ENCODE results near the gene ARHGAP36. TPM values are rescaled to one million over a fixed set of nuclear protein-coding genes. Genes with fewer than 3 reads are reported as not detected.

Gene ARHGAP36, protein sequence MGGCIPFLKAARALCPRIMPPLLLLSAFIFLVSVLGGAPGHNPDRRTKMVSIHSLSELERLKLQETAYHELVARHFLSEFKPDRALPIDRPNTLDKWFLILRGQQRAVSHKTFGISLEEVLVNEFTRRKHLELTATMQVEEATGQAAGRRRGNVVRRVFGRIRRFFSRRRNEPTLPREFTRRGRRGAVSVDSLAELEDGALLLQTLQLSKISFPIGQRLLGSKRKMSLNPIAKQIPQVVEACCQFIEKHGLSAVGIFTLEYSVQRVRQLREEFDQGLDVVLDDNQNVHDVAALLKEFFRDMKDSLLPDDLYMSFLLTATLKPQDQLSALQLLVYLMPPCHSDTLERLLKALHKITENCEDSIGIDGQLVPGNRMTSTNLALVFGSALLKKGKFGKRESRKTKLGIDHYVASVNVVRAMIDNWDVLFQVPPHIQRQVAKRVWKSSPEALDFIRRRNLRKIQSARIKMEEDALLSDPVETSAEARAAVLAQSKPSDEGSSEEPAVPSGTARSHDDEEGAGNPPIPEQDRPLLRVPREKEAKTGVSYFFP
- total RNA-seq = not detected

DNA sequence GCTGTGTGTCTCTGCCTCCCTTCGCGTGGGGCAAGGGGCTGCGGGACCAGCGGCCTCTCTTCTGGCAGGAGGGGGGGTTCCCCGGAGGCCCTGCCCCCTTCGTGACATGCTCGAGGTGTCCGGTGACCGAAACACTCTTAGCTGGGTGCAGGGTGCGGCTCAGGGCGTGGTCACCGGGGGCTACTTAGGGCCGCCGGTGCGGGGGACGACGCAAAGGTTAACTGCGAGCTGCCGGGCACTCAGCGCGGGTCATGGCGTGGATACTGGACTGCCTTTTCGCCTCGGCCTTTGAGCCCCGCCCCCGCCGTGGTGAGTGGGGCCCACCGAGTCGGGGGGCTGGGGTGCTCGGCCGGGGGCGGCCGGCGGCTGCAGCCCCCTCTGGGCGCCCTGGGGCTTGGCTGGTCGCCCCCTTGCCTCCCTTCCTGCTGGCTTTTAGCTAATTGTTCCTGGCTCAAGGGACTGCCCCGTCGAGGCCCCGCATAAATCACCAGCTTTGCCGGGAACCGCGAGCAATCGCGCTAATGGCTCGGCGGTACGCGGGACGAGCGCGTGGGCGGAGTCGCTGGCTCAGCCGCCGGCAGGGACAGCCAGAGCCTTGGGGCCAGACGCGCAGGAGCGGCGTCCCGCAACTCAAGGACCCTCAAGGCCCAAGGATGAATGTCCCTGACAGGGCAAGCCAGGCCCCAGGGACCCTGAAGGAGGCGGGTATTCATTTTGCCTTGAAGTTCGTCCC lies at the start of gene ARHGAP36:
Gene ARHGAP36 (plus strand): TSS at position 211 of the 733 bp plus-strand sequence. CDS start 23,320 bp downstream, outside the sequence.
- no peak for ATAC-seq

DNA sequence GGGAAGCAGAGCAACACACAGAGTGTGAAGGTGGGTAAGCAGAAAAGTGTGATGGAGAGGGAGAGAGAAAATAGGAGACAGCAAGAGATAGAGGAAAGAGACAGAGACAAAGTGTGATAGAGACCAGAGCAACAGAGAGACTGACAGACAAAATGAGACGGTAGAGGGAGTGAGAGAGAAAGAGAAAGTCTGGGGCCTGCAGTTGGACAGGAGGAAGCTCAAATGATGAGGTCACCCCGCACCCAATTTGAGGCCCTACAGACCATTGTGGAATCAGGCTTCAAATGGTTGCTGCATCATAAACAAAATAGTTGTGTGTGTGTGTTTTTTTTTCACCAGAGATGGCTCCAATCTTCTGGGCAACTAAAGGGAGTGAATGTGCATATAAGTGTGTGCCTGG lies 48.0 kb upstream of the ARHGAP36 start:
- ATAC-seq (no peak), DNase-seq (ENCODE audit: low spot score) (no peak)
- intact Hi-C loops (cut with DNase I) = no loop called here

More for the DNA sequence above, at the start of gene ARHGAP36:
- intact Hi-C loops (cut with DNase I) = no loop called here
- DNase-seq (ENCODE audit: low spot score) = no peak

DNA sequence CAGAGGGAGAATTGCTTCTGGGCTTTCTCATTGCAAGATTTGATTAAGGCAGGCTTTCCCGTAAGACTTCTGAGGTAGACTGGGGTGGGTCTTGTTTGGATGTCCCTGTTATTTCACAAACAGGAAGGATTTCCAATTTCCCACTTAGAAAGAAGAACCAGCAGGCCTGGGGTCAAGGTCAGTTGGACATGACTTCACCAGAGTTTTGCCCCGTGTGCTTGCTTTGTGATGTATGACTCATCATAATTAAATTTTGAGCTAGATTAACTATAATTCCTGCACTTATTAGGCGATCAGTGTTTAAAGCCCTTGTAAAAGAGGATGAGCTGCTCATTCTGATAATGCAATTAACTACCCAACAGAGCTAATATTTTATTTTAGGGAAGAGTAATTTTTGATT lies 32.8 kb upstream of the ARHGAP36 start:
- ATAC-seq (no peak), DNase-seq (ENCODE audit: low spot score) (no peak)
- intact Hi-C loops (cut with DNase I) = no loop called here

DNA sequence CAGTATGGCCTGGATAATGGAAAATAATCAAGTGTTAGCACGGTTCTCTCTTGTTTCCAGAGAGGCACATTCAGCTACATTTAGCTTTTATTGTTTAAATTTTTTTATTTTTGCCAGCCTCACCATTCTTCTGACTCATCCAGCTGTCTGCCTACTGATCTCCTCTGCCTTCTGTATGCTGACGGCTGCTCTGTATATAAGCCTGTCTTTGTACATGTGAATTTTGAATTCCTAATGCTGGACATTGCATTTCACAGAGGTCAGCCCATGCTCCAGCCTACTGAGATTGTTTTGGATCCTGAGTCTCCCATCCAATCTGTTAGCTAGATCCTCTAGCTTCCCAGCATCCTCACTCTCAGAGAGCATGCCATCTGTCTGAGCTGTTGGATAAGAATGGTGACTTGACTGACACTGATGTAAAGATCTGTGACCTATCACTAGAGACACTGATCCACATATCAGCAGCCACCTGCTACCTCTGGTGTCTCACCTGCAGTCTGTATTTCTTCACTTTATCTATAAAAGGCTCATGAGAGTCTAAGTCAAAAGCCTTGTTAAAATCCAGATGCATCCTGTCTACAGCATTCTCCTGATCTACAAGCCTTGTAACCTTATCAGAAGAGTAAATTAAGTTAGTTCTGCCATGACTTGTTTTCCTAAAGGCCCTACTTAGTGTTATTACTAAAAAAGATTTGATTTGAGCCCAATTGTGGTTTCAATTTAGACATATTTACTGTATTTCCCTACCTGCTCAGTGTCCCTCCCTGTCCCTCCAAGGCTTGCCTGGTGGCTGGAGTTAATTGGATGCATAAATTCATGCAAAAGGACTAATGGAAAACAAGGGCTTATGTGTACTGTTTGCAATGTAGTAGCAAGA lies 25.6 kb upstream of the ARHGAP36 start:
- intact Hi-C loops (cut with DNase I) = no loop called here
- no peak for DNase-seq (ENCODE audit: low spot score)
- no peak for ATAC-seq

DNA sequence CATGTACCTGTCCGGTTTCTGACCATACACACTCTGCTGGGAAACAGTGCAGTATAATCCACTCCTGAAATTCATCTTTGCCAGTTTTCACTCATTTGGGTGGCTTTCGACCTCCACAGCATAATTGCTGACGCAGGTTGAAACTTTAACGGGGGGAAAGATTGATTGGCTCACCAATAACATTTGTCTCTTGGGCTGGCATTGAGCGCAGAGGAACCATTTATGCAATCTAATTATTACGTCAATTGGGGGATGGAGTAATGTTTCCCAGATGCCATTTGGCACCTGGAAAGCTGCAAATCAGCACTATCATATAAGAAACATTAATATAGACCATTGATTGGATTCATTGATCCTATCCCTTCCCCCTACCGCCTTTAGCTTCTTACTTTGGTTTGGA lies 24.1 kb upstream of the ARHGAP36 start:
- DNase-seq (ENCODE audit: low spot score) = no peak
- no peak for ATAC-seq
- intact Hi-C loops (cut with DNase I) = no loop called here

DNA sequence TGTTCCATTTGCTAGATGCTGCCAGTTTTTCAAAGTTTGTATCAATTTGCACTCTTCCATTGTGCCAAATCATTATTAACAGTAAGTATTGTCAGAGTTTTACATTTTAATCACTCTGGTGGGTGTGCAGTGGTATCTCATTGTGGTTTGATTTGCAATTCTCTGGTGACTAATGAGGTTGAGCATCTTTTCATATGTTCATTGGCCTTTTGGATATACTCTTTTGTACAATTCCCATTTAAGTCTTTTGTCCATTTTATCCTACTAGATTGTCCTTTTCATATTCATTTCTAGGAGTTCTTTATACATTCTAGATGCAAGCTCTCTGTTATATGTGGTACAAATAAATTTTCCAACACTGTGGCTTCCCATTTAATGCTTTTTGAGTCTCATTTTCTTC lies 17.4 kb upstream of the ARHGAP36 start:
- ATAC-seq (no peak), DNase-seq (ENCODE audit: low spot score) (no peak)
- intact Hi-C loops (cut with DNase I) = no loop called here

DNA sequence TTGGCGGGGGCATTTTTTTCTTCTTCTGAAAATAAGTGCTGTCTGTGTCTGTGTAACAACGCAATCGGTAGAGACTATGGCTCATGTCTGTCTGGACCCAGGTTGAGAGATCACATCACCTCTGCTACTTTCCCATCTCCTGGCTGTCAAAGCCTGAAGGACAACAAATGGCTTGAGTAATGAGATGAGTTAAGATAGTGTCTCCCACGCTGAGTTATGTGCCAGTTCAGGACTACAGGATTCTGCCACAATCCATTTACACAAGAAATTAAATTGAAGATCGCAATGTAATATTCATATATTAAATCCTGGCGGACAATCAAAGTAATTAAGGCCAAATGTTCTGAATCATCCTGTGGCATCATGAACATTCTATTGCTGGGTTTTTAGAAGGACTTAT lies 16.5 kb upstream of the ARHGAP36 start:
- ATAC-seq (no peak), DNase-seq (ENCODE audit: low spot score) (no peak)
- intact Hi-C loops (cut with DNase I) = no loop called here

DNA sequence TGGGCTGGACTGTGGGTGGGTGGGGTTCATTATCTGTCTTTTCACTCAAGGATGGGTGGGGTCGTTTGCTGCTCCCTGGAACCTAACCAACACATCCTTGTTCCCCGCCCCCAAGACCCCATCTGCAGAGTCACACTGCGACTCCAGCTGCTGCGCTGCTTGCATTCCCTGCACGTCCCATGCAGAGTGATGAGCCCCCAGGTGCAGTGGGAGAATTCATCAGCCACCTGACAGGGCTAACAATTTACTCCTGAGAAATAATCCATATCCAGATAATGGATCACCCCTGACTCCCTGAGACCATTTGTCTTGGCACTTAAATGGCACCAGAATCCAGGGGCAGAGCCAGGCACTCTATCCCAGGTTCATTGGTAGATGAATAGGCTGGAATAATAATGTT lies 12.4 kb upstream of the ARHGAP36 start:
- DNase-seq (ENCODE audit: low spot score) = no peak
- intact Hi-C loops (cut with DNase I) = no loop called here
- no peak for ATAC-seq

DNA sequence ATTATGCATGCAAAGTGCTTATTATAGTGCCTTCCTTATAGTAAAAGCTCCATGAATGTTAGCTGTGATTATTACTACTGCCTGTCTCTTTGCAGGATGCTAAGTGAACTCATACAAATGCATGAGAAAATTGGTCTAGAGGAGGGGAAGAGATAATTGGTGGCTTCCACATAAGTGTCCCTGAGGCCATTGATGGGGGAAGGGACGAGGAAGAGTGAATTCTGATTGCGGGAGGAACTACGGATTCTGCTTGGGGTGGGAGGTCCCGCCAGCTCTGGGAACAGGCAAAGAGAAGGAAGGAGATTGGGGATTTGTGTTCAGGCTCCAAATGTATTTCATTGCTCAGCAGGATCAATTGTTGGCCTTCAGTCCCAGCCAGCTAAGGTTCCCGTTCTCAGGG lies 11.6 kb upstream of the ARHGAP36 start:
- intact Hi-C loops (cut with DNase I) = no loop called here
- DNase-seq (ENCODE audit: low spot score) = no peak
- ATAC-seq = no peak

DNA sequence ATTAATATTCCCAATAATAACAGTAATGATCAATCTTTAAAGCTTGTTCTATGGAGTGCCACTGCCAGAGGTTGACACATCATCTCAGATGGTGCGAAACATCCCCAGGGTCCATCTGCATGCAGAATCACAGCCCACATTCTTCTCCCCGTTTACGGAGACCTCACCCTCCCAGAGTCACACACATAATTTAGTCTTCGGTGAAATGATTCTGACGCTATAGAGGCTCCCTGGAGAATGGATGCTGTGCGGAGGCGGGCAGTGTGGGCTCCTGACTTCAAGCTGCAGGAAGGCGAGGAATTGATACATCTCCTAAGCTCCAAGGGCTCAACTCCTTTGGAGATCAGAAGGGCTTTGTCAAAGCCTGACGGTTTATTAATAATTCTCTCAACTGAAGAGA lies 11.0 kb upstream of the ARHGAP36 start:
- intact Hi-C loops (cut with DNase I) = no loop called here
- DNase-seq (ENCODE audit: low spot score) (no peak), ATAC-seq (no peak)

DNA sequence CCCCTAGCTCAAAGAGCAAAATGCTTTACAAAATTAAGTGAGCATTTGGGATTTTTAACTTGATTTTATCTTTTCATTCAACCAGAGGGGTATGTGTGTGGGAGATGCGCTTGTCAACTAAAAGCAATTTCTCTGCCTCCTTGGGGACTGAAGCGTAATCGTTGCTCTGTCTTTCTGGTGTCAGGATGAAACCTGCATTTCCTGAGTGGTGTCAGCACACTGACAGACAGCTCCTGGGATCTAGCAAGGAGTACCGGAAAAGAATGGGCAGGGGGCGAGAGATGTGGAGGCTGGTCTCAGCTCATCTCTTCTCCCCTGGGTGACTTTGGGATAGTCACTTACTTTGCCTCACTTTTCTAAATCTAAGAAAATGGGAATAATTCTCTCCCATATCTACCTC lies 5.1 kb upstream of the ARHGAP36 start:
- no peak for DNase-seq (ENCODE audit: low spot score)
- intact Hi-C loops (cut with DNase I) = no loop called here

DNA sequence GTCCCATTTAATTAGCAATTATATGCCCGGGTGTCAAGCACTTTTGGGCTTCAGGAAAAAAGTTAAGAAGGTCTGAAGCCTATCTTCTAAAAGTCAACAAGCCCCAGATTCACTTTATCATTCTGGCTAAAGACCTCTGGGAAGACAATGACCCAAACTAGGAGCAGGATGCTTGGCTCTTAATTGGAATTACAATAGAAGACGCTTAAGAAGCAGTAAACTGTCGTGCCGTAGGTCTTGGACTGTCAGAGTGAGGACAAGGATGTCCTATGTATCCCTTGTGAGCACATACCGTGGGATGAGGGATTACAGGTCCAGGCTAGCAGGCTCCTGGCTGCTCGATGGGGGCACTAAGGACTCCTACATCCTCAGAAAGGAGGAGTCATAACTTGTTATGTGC lies 3.2 kb upstream of the ARHGAP36 start:
- no peak for DNase-seq (ENCODE audit: low spot score)
- intact Hi-C loops (cut with DNase I) = no loop called here

More for the DNA sequence above, 5.1 kb upstream of the ARHGAP36 start:
- ATAC-seq = no peak

DNA sequence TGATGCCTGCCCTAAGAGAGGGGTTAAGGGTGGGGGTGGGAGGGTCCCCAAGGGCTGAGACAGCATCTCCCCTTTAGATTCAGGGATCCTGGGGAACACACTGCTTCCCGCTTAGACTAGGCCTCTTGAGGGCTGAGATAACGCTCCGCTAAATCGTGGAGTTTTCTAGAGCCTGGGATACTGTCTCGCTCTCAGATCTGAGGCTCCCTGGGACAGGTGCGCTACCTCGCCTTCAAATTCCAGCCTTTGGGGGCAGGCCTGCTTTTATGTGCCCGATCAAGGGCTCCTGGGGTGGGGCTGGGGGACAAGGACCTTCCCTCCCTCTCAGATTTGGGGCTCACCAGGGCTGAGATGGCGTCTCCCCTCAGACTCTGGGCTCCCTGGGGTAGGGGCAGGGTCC lies 440 bp upstream of the ARHGAP36 start:
- no peak for DNase-seq (ENCODE audit: low spot score)
- intact Hi-C loops (cut with DNase I) = no loop called here
- no peak for ATAC-seq

More for the DNA sequence above, 3.2 kb upstream of the ARHGAP36 start:
- no peak for ATAC-seq

DNA sequence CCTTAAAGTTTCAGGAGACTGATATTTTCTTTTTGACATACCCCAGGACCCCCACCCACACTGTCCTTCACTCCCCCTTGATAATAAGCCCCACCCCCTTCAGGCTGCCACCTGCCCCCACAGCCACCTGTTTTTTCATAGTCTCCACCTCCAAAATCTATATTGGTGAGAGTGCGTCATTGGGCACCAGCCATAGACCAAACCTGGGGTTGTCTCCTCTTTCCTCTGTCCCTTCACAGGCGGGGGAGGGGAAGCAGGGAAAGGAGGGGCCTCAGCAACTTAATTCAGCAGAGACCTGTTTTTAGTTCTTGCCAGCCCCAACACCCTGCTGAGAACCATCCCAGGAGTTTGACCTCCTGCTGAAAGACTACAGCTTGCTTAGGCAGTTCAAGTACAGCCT lies 1.1 kb downstream of the ARHGAP36 start:
- DNase-seq (ENCODE audit: low spot score) (no peak), ATAC-seq (no peak)
- intact Hi-C loops (cut with DNase I) = no loop called here

DNA sequence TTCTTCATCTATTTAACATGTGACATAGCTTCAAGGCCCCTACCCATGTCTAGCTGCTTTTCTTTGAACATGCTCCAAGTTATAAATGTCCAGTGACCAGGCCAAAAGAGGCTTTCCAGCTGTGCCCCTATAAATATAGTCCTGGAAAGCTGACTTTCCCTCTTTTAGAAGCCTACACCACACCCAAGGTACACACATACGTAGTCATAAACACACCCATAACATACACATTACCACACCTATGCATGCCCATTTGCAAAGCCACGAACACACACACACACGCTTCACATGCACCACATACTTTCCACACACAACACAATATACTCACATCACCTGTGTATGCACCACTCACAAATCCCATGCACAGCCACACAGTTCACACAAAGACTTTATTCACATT lies 2.0 kb downstream of the ARHGAP36 start:
- DNase-seq (ENCODE audit: low spot score) = no peak
- intact Hi-C loops (cut with DNase I) = no loop called here
- ATAC-seq = no peak

DNA sequence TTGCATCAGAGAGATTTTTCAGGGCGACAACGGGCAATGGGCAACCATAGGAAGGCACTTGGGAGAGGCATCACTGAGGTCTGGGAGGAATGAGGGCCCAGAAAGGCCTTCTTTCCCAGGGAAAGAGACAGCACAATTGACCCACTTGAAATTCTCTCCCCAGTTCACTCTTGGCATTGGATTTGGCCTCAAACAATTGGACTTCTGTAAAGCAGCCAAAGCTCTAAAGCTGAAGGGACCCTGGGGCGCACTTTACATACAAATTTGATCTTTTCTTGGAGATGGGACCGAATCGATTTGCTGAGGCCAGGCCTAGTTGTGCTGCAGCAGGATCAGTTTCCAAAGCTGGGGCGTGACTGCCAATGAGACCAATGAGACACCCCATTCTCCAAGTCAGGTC lies 3.2 kb downstream of the ARHGAP36 start:
- DNase-seq (ENCODE audit: low spot score) = no peak
- intact Hi-C loops (cut with DNase I) = no loop called here
- ATAC-seq = no peak

DNA sequence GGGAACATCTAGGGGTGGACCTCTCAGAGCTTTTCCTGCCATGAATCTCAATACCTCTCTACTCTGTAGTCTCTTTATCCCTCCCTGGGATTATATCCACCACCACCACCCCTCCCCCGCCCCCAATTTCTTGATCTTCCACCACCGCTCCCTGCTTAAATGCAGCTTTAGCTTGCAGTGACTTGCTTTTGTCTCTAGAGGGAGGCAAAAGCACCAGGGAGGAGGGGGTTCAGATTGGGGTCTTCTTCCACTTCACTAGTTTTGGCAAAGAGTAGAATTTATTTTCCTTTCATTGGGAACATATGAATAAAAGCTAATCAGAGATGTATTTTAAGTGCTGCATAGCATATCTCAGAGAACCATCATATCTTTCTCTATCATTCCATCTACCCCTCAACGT lies 5.5 kb downstream of the ARHGAP36 start:
- DNase-seq (ENCODE audit: low spot score) (no peak), ATAC-seq (no peak)
- intact Hi-C loops (cut with DNase I) = no loop called here

DNA sequence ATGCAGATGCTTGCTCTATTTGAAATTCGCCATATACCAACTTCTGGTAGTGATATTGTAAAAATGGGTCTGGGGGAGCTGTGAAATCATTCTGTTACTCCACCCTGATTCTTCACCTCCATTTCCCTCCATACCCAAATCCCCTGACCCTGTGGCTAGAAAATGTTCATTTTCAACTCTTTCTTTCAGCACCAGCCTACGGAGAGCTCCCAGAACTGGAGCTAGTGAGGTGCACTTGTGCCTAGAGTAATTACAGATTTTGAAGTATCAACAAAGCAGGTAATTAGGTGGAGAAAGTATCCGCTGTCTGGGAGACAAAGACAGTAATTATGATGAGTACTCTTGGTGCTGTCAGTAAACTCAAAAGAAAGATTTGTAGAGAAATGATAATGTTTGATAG lies 8.1 kb downstream of the ARHGAP36 start:
- DNase-seq (ENCODE audit: low spot score) = no peak
- ATAC-seq = no peak
- intact Hi-C loops (cut with DNase I) = no loop called here

DNA sequence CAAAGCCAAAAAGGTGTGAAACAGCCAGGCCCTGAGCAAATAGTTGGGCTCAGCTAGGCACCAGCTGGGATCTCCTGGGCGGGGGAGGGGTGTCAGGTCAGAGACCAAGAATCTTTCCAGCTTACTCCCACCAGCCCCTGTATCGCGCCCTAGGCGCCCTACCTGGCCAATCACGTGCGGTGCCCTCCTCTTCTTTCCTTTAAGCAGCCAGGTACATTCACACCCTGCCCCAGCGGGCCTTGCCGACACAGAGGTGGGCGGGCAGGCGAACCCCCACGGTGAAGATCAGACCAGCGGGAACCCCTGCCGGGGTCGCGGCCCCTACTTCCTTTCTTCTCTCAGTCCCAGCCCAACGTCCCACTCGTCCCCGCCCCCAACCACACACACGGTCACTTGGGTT lies 9.1 kb downstream of the ARHGAP36 start:
- intact Hi-C loops (cut with DNase I) = no loop called here
- ATAC-seq (no peak), DNase-seq (ENCODE audit: low spot score) (no peak)
